PC-3 (cell line): Measurements from ENCODE around the gene SLC25A51.

Experiments
- EZH2 ChIP-seq: fragments of 300-600 bp; sonication (generic); IDR thresholded peaks from one replicate; pipeline ENCODE4 v1.6.1; 2017; ENCODE audit warnings: antibody characterized with exemption, mild to moderate bottlenecking, low read length; ENCODE audit not compliant: unreplicated experiment
- TF ChIP-seq, protein P1 (sequence below): fragments of 300-600 bp; sonication (generic); conservative IDR thresholded peaks from 2 replicates; pipeline ENCODE4 v1.5.1; 2017; ENCODE audit warnings: antibody characterized with exemption, low read depth, mild to moderate bottlenecking, low read length

DNA sequence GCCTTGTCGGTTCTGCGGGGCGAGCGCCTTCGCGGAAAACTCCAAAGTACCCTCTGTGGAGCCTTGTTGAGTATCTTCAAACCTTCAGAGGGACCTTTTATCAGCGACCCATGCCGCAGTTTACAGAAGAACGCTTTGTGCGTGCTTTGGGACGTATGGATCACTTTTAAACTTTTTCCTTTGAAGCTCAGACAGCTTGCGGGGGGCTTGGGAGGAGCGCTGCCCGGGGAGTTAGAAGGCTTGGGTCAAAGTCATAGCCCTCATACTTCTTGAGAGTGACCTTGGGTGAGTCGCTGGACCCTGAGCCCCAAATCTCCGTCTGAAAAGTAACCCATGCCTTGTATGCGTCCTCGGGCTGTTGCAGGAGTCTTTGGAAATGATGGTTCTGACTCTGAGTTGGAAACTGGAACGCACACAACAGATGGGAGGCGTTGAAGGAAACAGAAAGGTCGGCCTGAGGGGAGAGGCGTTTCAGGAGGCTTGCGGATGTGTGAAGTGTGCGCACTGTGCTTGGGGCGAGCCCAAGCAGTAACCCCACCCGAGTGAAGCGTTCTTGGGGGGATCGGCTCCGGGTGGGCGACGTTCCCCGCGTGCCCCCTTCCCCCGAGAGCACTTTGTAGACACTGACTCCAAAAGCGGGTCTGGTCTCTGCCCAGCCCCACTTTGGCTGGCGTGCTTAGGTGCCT, 661 bp upstream of the SLC25A51 start:
- TF ChIP-seq, protein P1, sequence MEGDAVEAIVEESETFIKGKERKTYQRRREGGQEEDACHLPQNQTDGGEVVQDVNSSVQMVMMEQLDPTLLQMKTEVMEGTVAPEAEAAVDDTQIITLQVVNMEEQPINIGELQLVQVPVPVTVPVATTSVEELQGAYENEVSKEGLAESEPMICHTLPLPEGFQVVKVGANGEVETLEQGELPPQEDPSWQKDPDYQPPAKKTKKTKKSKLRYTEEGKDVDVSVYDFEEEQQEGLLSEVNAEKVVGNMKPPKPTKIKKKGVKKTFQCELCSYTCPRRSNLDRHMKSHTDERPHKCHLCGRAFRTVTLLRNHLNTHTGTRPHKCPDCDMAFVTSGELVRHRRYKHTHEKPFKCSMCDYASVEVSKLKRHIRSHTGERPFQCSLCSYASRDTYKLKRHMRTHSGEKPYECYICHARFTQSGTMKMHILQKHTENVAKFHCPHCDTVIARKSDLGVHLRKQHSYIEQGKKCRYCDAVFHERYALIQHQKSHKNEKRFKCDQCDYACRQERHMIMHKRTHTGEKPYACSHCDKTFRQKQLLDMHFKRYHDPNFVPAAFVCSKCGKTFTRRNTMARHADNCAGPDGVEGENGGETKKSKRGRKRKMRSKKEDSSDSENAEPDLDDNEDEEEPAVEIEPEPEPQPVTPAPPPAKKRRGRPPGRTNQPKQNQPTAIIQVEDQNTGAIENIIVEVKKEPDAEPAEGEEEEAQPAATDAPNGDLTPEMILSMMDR: no peak; the same call in 1 of the 2 replicates
- TF ChIP-seq EZH2: no peak
